ENCODE results near the gene C1orf94.

Gene C1orf94, protein sequence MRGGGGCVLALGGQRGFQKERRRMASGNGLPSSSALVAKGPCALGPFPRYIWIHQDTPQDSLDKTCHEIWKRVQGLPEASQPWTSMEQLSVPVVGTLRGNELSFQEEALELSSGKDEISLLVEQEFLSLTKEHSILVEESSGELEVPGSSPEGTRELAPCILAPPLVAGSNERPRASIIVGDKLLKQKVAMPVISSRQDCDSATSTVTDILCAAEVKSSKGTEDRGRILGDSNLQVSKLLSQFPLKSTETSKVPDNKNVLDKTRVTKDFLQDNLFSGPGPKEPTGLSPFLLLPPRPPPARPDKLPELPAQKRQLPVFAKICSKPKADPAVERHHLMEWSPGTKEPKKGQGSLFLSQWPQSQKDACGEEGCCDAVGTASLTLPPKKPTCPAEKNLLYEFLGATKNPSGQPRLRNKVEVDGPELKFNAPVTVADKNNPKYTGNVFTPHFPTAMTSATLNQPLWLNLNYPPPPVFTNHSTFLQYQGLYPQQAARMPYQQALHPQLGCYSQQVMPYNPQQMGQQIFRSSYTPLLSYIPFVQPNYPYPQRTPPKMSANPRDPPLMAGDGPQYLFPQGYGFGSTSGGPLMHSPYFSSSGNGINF

DNA sequence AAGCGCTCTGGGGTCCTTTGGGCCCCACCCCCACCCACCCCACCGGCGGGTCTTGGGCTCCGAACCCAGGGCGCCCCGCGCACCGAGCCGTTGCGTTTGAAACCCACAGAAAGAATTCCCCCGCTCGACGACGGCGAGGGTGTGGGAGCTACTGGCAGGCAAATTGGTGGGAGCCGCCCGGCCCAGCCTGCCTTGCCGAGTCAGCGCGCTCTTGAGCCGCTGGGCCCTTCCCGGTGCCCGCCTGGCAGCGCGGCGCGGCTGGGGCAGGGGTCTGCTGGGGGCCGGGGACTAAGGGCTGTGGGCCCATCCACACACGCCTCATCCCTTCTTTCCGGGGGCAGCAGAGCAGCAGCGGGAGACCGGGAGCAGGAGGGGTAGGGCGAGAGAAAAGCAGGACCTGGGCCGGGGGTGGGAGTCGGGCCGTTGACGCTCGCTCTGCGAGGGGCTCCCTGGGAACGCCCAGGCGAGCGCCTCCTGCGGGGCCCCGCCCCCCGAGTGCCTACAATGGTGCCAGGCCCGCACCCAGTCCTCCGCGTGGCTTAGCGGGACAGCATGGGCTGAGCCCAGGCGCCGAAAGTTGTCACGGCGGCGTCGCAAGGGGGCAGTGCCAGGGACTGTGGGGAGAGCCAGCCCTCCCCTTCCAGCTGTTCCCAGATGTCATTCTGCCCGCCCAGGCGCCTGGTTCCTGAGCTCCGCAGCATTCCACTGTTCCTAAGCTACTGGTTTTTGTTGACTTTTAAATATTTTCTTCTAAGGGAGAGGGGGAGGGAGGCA is at the start of gene C1orf94:
Gene C1orf94, plus strand, starts transcription at position 78 of the 774 bp plus-strand sequence. CDS start 883 bp downstream, outside the sequence.
- TF ChIP-seq, protein P1, sequence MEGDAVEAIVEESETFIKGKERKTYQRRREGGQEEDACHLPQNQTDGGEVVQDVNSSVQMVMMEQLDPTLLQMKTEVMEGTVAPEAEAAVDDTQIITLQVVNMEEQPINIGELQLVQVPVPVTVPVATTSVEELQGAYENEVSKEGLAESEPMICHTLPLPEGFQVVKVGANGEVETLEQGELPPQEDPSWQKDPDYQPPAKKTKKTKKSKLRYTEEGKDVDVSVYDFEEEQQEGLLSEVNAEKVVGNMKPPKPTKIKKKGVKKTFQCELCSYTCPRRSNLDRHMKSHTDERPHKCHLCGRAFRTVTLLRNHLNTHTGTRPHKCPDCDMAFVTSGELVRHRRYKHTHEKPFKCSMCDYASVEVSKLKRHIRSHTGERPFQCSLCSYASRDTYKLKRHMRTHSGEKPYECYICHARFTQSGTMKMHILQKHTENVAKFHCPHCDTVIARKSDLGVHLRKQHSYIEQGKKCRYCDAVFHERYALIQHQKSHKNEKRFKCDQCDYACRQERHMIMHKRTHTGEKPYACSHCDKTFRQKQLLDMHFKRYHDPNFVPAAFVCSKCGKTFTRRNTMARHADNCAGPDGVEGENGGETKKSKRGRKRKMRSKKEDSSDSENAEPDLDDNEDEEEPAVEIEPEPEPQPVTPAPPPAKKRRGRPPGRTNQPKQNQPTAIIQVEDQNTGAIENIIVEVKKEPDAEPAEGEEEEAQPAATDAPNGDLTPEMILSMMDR (IDR thresholded peaks at IDR 0.05; ENCODE audit: borderline replicate concordance, control extremely low read depth, extremely low read depth, insufficient read depth, missing control alignments), result no peak
- DNase-seq (ENCODE audit: low spot score), result no peak
- in situ Hi-C loops (cut with MboI; ENCODE audit: low sequenced_read_pairs, unreplicated experiment), result no loop called here

- TF ChIP-seq, protein P1 (IDR thresholded peaks at IDR 0.05; ENCODE audit: borderline replicate concordance, control extremely low read depth, extremely low read depth, insufficient read depth, missing control alignments), result no peak
- in situ Hi-C loops (cut with MboI; ENCODE audit: low sequenced_read_pairs, unreplicated experiment), result no loop called here
- no peak for DNase-seq (ENCODE audit: low spot score)
Observed at GRCh38 chr1:34127006-34128000, 49.4 kb upstream of the C1orf94 start.

DNA sequence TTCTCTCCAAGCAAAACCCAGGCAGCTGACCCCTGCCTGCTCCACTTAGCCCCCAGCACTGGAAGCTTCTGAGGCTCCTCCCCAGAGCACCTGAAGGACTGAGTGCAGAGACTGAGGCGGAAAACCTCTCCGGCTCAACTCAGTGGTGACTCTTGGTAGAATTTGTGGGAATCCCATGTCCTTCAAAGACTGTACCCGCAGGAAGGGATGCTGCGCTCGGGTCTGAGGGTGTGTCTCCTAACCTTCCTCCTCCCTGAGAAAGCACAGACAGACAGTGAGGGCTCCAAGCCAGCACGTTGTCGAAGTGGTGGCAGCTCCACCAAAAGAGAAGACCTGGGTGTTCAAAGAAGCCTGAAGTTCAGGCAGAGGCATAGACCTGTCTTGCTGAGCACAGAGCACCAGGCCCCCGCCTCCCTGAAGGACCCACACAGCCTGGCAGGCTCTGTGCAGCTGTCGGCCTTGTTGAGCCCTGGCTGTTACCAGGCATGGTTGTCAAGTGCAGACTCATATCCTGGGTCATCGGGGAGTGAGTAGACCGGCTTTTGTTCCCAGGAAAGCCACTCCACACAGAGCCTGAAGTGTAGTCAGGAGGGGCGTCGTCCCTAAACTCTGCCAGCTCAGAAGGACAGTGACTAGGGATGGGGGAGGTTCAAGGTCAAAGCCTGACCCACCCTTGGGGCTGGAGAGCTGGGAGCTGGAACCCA is 48.4 kb upstream of the C1orf94 start:
- DNase-seq (ENCODE audit: low spot score), result no peak

DNA sequence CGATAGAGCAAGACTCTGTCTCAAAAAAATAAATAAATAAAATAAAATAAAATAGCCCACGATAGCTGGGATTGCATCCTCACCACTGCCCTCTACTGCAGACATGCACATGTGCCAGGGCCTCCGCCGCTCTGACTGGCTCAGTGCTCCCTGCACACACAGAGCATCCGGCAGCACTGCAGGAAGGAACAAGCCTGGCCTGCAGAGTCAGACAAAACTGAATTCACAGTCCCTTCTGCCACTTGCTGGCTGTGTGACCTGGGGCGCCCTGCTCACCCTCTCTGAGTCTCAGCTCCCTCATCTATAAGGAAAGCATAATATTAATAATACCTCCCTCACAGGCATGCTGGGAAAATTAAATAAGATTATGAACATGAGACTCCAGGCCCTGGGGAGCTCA is 47.1 kb upstream of the C1orf94 start:
- in situ Hi-C loops (cut with MboI; ENCODE audit: low sequenced_read_pairs, unreplicated experiment), result no loop called here
- DNase-seq (ENCODE audit: low spot score), result no peak
- TF ChIP-seq, protein P1 (IDR thresholded peaks at IDR 0.05; ENCODE audit: borderline replicate concordance, control extremely low read depth, extremely low read depth, insufficient read depth, missing control alignments), result no peak

More for the DNA sequence above, 48.4 kb upstream of the C1orf94 start:
- in situ Hi-C loops (cut with MboI; ENCODE audit: low sequenced_read_pairs, unreplicated experiment), result no loop called here
- TF ChIP-seq, protein P1 (IDR thresholded peaks at IDR 0.05; ENCODE audit: borderline replicate concordance, control extremely low read depth, extremely low read depth, insufficient read depth, missing control alignments), result no peak

DNA sequence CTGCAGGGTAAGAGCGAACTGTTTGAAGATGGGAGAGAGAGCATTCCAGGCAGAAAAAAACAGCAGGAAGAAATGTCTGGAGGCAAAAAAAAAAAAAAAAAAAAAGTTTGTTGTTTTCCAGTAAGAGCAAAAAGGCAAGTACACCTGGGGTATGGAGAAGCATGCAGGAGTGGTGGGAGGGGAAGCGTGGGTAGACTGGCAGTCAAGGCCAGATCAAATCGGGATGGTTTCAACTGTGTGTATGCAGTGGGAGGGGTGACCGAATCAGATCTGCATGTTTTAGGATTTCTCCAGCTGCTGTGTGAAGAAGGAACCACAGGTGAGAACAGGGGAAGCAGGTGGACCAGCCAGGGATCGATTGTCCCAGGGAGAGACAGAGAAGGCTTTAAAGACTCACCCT is 46.4 kb upstream of the C1orf94 start:
- in situ Hi-C loops (cut with MboI; ENCODE audit: low sequenced_read_pairs, unreplicated experiment), result no loop called here

More for the DNA sequence above, 46.4 kb upstream of the C1orf94 start:
- TF ChIP-seq, protein P1 (IDR thresholded peaks at IDR 0.05; ENCODE audit: borderline replicate concordance, control extremely low read depth, extremely low read depth, insufficient read depth, missing control alignments), result no peak
- no peak for DNase-seq (ENCODE audit: low spot score)

Data from GM13976 (cell line).